SIG-M5 treated with dmso at 0.1 percent for 504 hours (cell line): ENCODE results near the gene UBXN10.
A peak's percentile ranks its signal among the peaks of the same experiment; 100 is the strongest.

Source experiments
- DNase-seq: peaks from one replicate; lab custom pipeline; 2025; ENCODE audit not compliant: unreplicated experiment; lab: John Stamatoyannopoulos, UW

Gene UBXN10

DNA sequence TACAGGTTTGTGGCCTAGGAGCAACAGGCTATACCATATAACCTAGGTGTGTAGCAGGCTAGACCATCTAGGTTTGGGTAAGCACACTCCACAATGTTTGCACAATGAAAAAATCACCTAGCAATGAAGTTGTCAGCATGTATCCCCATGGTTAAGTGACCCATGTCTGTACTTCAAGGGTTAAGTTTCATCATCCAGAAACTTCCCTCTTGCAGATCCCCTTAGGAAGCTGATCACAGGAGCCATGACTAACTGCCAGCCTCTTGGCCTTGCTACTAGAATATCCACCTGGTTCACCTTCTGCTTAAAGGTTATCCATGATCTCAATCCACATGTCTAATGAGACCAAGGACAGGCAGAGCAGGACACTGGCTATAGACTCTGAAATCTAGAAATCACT is 3.5 kb upstream of the UBXN10 start:
- no peak for DNase-seq

DNA sequence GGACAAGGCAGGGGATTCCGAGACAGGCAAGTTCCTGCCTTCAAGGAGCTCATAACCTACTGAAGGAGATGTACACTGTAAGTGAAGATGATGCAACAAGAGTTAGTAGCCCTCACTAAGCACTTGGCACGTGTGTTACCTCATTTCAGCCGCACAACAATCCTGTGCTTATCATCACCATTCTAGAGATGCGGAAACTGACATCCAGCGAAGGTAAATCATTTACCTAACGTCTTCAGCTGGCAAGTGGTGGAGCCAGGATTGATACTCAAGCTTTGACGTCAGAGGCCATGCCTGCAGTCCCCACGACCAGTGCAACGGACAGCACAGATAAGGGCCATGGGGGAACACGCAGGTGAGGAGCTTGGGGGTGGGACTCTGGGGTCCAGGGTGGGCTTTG is 2.9 kb upstream of the UBXN10 start:
- no peak for DNase-seq

DNA sequence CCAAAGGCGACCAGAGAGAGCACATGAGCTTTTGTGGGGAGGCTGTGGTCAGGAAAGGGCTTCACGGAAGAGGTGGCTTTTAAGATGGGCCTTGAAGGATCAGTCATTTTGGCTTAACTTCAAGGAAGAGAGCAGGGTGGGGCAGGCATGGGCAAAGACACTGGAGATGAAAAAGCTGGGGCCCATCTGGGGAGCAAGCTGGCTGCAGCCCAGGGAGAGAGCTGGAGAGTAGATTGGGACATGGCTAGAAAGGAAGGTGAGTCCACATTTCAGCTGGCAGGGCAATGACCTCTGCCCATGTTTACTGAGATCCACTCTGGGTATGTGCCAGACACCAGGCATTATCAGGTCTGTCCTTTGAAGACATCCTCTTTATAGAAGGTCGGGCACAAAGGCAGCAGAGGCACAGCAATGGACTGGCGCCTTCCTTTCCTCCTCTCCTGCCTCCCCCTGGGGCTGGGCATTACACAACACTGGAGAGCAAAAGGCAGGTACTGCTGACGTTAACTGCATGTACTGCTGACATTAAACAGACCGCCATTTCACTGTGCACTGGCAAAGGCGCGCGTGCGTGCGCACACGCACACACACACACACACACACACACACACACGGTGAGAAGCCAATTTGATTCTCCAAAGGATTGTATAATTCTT is 2.2 kb upstream of the UBXN10 start:
- no peak for DNase-seq

DNA sequence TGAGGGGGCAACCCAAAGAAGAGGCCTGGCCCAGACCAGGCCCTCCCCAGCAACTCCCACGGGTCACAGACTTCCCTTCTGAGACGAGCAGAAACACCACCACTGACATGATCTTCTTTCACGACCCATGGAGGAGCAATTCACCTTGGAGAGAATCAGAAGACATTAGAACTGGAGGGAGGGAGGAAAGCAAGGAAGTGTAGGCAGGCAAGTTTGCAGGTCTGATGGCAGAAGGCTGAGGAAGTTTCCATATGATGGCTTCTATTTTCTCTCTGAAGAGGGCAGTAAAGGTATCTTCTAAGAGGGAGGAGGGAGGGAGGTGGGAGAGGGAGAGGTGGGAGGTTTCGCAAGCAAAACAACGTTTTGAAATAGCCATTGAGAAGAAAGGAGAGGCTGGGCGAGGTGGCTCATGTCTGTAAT is 1.4 kb upstream of the UBXN10 start:
- peak; percentile 76 for DNase-seq

DNA sequence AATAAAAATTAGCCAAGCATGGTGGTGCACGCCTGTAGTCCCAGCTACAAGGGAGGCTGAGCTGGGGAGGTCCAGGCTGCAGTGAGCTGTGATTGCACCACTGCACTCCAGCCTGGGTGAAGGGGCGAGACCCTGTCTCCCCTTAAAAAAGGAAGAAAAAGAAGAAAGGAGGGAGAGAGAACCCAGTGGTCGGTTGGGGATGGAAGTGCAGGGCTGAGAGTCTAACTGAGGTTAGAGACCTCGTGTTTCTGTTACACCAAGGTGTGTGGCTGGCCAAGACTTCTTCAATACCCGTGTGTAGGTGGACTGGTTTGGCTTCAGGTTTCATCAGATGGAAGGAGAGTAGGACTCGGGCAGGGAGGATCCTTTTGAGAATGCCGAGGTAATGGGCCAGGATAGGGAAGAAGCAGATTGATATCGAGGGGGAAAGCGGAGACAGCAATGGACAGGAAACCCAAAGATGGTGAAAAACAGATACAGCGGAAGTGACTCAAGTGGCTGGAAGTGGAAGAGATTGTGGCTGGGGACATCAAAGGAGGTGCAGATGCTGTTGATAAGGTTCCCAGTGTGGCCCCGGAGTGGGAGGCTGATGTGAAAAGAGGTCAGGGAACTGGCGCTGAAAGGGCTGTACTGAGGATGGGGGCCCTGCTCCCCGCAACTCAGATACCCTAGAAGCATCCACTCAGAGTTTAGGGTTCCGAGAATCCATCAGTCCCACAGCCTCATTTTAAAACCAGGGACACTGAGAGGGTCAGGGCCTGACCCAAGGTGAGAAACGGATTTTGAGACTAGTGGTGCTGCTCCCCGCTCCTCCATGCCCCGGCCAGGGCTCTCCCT is 681 bp upstream of the UBXN10 start:
- DNase-seq, result no peak

GRCh38 chr1:20187103-20187812 is 1.4 kb downstream of the UBXN10 start:
- DNase-seq, result no peak

DNA sequence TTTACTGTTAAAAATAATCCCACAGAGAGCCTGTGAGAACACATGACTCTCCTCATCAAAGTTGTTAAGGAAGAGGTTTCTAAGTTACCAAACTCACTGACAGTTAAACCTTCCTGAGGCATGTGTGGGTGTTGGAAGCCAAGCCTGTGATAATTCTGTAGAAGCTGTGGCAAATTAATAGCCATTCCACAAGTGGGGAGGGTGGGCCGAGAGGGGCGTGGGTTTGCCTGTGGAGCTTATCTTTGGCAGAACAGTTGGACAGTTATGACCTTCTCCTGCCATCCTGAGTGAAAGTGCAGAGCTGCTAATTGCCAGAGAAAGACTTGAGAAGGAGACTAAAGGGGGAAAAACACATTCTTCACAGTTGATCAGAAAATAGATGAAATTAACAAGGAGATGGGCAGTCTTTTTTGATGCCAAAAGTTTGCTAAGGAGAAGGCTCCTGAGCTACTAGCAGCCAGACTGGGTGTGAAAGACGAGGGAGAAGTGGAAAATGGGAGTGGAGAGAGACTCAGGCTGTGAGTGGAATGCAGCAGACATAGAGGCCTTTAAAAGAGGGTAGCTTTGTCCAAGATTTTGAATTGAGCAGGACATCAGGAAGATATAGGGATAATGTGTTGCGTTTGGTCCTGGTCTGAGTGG is 2.0 kb downstream of the UBXN10 start:
- no peak for DNase-seq

DNA sequence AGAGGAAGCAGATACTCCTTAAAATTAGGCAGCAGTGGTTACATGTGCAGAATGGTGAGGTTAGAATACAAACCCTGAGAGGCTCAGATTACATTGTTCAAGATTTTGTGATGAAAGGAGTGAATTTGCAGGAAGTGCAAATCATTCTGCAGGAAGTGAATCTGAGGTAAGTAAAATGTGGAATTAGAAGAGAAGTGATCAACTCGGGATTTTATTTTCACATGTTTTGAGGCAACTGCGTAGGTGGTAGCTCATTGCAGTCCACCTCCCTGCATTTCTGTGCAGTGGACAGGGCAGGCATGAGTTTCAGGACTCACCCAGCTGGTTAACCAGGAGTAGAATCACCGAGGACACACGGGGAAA is 2.5 kb downstream of the UBXN10 start:
- no peak for DNase-seq

DNA sequence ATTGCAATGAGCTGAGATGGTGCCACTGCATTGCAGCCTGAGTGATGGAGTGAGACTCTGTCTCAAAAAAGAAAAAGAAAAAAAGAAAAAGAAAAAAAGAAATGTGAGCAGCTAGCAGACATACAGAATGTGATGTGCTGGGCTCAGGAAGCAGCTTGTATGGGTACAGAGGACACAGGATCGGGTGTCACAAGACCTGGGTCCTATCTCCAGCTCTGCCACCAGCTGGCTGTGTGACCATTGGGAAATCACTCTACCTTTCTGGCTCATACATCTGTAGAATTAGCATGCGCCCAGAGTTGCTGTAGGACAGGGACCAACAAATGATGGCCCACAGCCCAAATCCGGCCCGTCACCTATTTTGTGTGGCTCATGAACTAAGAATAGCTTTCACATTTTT is 3.8 kb downstream of the UBXN10 start:
- no peak for DNase-seq

GRCh38 chr1:20190256-20191160 is 4.6 kb downstream of the UBXN10 start:
- no peak for DNase-seq

DNA sequence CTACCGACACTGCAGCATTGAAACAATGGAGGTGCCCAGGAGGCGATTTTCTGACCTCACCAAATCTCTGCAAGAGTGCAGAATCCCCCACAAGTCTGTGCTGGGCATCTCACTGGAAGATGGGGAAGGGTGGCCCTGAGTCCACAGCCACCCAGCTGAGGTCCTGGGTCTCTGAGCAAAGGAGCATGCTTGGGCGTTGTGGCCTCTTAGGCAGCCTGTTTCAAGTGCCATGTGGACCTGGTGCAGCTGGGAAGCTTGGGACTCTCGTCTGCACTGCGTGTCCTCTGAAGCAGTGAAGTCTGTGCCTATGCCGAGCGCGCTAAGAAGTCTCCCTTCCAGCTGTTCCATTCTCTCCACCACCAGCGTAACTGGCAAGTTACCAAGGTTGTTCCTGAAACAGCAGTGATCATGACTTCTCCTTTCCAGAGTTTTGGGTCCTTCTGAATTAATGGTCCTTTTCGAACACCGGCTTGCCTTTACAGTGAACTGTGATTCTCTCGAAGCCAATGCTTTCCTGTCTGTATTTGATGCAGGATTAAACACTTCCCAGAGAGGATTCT is 5.5 kb downstream of the UBXN10 start:
- DNase-seq, result no peak

DNA sequence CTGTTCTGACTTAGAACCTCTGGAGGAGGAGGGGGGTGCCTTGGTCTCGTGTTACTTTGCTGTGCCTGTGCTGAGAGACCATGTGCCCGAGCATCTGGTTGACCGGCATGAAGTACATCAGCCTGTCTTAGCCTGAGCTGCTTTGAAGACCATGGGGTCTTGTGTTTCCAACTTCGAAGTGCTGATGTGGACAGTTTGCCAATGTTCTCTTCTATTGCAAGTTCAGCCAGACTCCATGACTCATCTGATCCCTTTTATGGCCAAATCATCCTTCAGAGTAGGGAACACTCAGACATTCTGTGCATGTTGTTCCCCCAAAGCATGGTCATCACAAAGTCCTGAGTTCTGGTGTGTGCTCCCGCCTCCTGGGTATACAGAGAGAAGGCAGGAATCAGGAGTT is 6.5 kb downstream of the UBXN10 start:
- DNase-seq, result no peak

DNA sequence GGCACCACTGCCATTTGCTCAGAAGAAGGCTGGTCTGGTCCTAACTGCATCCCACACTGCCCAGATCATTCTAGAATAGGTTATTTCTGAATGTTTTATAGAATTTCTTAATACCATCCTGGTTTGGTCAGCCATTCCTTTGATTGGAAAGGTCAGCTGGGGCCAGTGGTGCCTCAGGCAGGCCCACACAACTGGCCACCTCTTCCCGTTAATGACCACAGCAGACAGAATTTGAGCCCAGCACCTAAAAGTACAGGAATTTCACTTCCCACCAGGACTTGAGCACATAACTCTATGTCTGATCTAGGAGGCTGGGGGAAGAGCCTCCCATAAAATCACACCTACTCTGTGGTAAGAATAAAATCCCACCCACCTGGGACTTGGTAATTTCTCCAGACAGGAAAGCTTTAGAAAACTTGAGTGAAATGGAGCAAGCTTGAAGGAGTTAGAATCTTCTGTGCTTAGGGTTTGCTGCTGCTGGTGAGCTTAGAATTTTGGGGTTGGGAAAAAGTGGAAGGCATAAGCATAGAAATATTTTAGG is 7.0 kb downstream of the UBXN10 start:
- DNase-seq, result no peak

- DNase-seq, result no peak
Observed at GRCh38 chr1:20194224-20194623, 8.3 kb downstream of the UBXN10 start.

GRCh38 chr1:20194757-20195461 is 9.0 kb downstream of the UBXN10 start:
- DNase-seq, result peak; percentile 68

DNA sequence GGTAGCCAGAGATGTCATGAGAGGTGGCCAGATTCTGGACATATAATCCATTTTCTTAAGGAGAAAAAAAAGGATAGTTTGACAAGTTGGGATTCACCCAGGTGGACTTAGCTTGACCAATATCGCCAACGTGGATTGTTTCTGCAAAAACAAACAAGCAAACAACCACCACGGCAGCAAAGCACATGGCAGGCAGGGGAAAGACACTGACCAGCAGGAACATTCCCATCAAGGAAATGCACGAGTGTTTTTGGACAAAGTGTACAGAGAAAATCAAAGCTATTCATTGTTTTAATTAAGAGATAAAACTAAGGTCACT is 9.5 kb downstream of the UBXN10 start:
- DNase-seq, result no peak

GRCh38 chr1:20197329-20197791 is 11.5 kb downstream of the UBXN10 start:
- no peak for DNase-seq

DNA sequence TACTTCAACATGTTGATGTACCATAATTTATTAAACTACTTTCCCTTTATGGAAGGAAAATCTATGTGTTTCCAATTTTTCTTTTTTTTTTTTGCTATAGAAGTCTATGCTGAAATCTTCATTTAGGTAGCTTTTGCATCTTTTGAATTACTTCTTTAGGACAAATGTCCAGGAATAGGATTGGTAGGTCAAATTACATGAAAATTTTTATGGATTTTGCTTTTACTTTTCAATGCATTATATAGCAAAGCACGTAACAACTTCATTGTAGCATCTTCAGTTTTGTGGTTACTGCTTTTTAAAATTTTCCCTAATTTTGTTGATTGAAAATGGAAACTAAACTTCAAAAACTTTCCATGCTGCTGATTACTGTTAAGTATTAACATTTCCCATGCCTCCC is 12.4 kb downstream of the UBXN10 start:
- DNase-seq, result no peak

- DNase-seq, result no peak
Observed at GRCh38 chr1:20198918-20199317, 13.0 kb downstream of the UBXN10 start.
